ENCODE results near the gene SERGEF. TPM values are rescaled to one million over a fixed set of nuclear protein-coding genes. Genes with fewer than 3 reads are reported as not detected.
A peak's percentile ranks its signal among the peaks of the same experiment; 100 is the strongest.
"Not testable (repeated sequence)": the region's sequence is repeated elsewhere in the genome, so short reads cannot be mapped to it uniquely, and the experiment has no call there.

Gene SERGEF
- total and polyA plus RNA-seq, 12 donors = 14.8 to 105 (median 19.9) TPM

DNA sequence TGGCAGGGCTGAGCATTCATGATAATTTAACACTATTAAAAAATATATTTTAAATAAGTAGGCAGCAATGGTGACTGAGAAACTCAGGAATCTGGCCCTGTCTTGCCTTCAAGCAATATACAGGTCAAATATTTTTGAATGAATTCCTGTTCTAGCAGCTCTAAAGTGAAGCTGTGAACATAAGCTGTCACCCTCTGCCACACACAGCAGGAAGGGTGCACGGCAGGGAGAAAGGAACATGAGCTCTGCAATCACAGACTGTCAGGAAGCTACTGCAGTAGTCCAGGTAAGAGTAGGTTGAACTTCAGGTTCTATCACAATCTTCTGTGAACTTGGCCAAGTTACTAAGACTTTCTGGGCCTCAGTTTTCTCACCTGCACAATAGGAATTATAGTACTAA lies 114.8 kb downstream of the SERGEF start:
- 83 to 84% methylated on average over 1 of the region's 1 CpG for WGBS, 2 donors
- H3K27me3 ChIP-seq = no peaks in the 10 kb centered on the region
- TF ChIP-seq, protein P1, sequence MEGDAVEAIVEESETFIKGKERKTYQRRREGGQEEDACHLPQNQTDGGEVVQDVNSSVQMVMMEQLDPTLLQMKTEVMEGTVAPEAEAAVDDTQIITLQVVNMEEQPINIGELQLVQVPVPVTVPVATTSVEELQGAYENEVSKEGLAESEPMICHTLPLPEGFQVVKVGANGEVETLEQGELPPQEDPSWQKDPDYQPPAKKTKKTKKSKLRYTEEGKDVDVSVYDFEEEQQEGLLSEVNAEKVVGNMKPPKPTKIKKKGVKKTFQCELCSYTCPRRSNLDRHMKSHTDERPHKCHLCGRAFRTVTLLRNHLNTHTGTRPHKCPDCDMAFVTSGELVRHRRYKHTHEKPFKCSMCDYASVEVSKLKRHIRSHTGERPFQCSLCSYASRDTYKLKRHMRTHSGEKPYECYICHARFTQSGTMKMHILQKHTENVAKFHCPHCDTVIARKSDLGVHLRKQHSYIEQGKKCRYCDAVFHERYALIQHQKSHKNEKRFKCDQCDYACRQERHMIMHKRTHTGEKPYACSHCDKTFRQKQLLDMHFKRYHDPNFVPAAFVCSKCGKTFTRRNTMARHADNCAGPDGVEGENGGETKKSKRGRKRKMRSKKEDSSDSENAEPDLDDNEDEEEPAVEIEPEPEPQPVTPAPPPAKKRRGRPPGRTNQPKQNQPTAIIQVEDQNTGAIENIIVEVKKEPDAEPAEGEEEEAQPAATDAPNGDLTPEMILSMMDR (IDR thresholded peaks at IDR 0.05) = no peak
- H3K27ac ChIP-seq = no peak overlapping the region
- H3K9me3 ChIP-seq = no peaks in the 10 kb centered on the region
- H3K36me3 ChIP-seq = no peaks in the 10 kb centered on the region
- H3K4me1 ChIP-seq = peaks cover 0 to 11% (median 6%) of the 10 kb centered on the region in 9 donors
- intact Hi-C loops (cut with DNase I) = no loop called here
- DNase-seq = no peak
- no peak for ATAC-seq
- no peak overlapping the region for H3K4me3 ChIP-seq

DNA sequence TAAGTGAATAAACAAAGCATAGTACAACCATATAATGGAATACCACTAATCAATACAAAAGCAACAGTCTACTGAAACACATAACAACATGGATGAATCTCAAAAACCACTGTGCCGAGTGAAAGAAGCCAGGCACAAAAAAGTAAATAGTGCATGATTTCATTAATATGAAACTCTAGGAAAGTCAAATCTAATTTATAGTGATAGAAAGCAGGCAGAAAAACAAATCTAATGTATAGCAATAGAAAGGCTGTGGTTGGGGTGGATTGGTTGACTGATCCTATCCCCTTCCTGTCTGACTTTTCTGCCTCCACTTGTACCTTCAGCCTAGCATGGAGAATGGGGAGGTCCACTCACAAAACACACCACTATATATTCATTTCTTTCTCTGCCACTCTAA lies 115.4 kb downstream of the SERGEF start:
- TF ChIP-seq, protein P1 (IDR thresholded peaks at IDR 0.05) = no peak
- H3K9me3 ChIP-seq = no peaks in the 10 kb centered on the region
- no peaks in the 10 kb centered on the region for H3K36me3 ChIP-seq
- ATAC-seq (no peak), DNase-seq (no peak)
- H3K4me1 ChIP-seq = peaks cover 0 to 11% (median 6%) of the 10 kb centered on the region in 9 donors
- intact Hi-C loops (cut with DNase I) = no loop called here
- H3K27me3 ChIP-seq = no peaks in the 10 kb centered on the region
- no peak overlapping the region for H3K27ac ChIP-seq
- WGBS, 2 donors = 97 to 100% methylated on average over 1 of the region's 1 CpG
- H3K4me3 ChIP-seq = no peak overlapping the region

DNA sequence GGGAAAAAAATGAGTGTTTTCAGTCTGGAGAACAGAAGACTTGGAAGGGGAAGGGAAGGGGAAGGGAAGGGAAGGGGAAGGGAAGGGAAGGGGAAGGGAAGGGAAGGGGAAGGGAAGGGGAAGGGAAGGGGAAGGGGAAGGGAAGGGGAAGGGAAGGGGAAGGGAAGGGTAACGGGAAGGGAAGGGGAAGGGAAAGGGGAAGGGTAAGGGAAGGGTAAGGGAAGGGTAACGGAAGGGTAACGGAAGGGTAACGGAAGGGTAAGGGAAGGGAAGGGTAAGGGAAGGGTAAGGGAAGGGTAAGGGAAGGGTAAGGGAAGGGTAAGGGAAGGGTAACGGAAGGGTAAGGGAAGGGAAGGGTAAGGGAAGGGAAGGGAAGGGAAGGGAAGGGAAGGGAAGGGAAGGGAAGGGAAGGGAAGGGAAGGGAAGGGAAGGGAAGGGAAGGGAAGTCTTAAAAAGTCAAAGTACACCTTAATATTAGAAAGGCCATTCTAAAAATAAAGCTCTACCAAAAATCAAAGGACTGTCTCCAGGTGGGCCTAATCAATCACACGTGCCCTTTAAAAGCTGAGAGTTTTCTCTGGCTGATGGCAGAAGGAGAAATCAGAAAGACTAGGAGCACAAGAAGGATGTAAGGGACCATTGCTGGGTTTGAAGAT lies 116.2 kb downstream of the SERGEF start:
- H3K36me3 ChIP-seq; H3K9me3 ChIP-seq; H3K27me3 ChIP-seq; H3K27ac ChIP-seq; ATAC-seq; DNase-seq; intact Hi-C loops (cut with DNase I); H3K4me3 ChIP-seq: not testable (repeated sequence)
- H3K4me1 ChIP-seq = peaks cover 0 to 11% (median 6%) of the 10 kb centered on the region in 9 donors
- 93 to 96% methylated on average over 5 of the region's 6 CpGs for WGBS, 2 donors

GRCh38 chr11:17894929-17895658 lies 117.8 kb downstream of the SERGEF start:
- H3K9me3 ChIP-seq = no peaks in the 10 kb centered on the region
- WGBS, 2 donors = 38 to 45% methylated on average over 5 of the region's 5 CpGs

More at GRCh38 chr11:17894929-17895658, 117.8 kb downstream of the SERGEF start:
- peak in 1 of 2 donors; percentile 18 for DNase-seq
- H3K4me1 ChIP-seq = peaks cover 0 to 11% (median 6%) of the 10 kb centered on the region in 9 donors
- H3K36me3 ChIP-seq = no peaks in the 10 kb centered on the region
- ATAC-seq = peak in 5 of 8 donors; percentile 22 to 54 (median 48)
- no peak overlapping the region for H3K27ac ChIP-seq
- TF ChIP-seq, protein P1 (IDR thresholded peaks at IDR 0.05) = no peak
- H3K4me3 ChIP-seq = no peak overlapping the region
- intact Hi-C loops (cut with DNase I) = no loop called here
- no peaks in the 10 kb centered on the region for H3K27me3 ChIP-seq

All from heart right ventricle (tissue), 16 donors.